B cell (primary cell): ENCODE measurements around the gene POLR1E. TPM values are rescaled to one million over a fixed set of nuclear protein-coding genes. Genes with fewer than 3 reads are reported as not detected.

Source experiments
- ATAC-seq: fragments of 200-7000 bp; cut with Tn5 transposase; one replicate; pipeline ENCODE4 v1.10.0; 2021; ENCODE audit warnings: low read depth, mild to moderate bottlenecking, moderate number of reproducible peaks, moderate library complexity
- CTCF ChIA-PET: fragments of 350-600 bp; sonication (Branson Sonifier 250); formaldehyde crosslinking; loops from one replicate; lab custom pipeline; 2021; ENCODE audit warnings: antibody characterized with exemption, inconsistent platforms; lab: Charles Lee
- POLR2A ChIA-PET: fragments of 350-600 bp; sonication (Branson Sonifier 250); formaldehyde crosslinking; loops from one replicate; lab custom pipeline; 2021; ENCODE audit warnings: antibody characterized with exemption; lab: Charles Lee
- DNase-seq: peaks from one replicate; pipeline ENCODE4 v3.0.0; 2013
- H2AFZ ChIP-seq: 2 replicates; pipeline ENCODE4 v1.6.1; 2012; ENCODE audit warnings: mild to moderate bottlenecking, low read depth, low read length; ENCODE audit not compliant: insufficient read depth, poor library complexity, severe bottlenecking
- H3K27ac ChIP-seq, 2 donors: 1 replicate in 1 of 2; 2 replicates in 1 of 2; pipeline ENCODE4 v1.5.1; 2012 to 2013; ENCODE audit warnings: low read length in 2 of 2, mild to moderate bottlenecking in 2 of 2, moderate library complexity in 1 of 2
- H3K27me3 ChIP-seq, 4 experiments: fragments of 200-600 bp in 1 of 4; sonication (generic) in 1 of 4; replicated peaks in 1 of 4; 1 replicate in 2 of 4; 2 replicates in 2 of 4; pipeline versions ENCODE4 v1.6.1 to v1.7.0; 2013 to 2016; ENCODE audit warnings: low read length in 3 of 4, mild to moderate bottlenecking in 2 of 4, mixed read lengths in 1 of 4, moderate library complexity in 1 of 4; ENCODE audit not compliant: insufficient read depth in 4 of 4, control insufficient read depth in 3 of 4; ENCODE audit errors: control extremely low read depth in 1 of 4
- H3K36me3 ChIP-seq, 2 experiments: replicated peaks in 1 of 2; 1 replicate in 1 of 2; 2 replicates in 1 of 2; pipeline versions ENCODE4 v1.6.1 to v1.7.1; 2013; ENCODE audit warnings: low read length in 1 of 2; ENCODE audit not compliant: insufficient read depth in 2 of 2, control insufficient read depth in 1 of 2; ENCODE audit errors: control extremely low read depth in 1 of 2, extremely low read depth in 1 of 2
- H3K4me1 ChIP-seq, 2 donors: fragments of 200-600 bp in 1 of 2; sonication (generic) in 1 of 2; 1 replicate in 1 of 2; 2 replicates in 1 of 2; pipeline versions ENCODE4 v1.5.1 to v1.6.1; 2013 to 2017; ENCODE audit warnings: low read length in 2 of 2; ENCODE audit not compliant: control insufficient read depth in 2 of 2, insufficient read depth in 2 of 2
- H3K4me2 ChIP-seq: replicated peaks from 2 replicates; pipeline ENCODE3; 2012; ENCODE audit warnings: mild to moderate bottlenecking, low read depth, low read length; ENCODE audit not compliant: poor library complexity, severe bottlenecking
- H3K4me3 ChIP-seq, 5 experiments: fragments of 200-600 bp in 1 of 5; sonication (generic) in 1 of 5; 1 replicate in 3 of 5; 2 replicates in 2 of 5; pipeline versions ENCODE4 v1.5.1 to v1.7.0; 2011 to 2016; ENCODE audit warnings: low read length in 4 of 5, mild to moderate bottlenecking in 4 of 5, low read depth in 2 of 5, control low read depth in 1 of 5, moderate library complexity in 1 of 5; ENCODE audit not compliant: insufficient read depth in 1 of 5; ENCODE audit errors: control extremely low read depth in 1 of 5, extremely low read depth in 1 of 5
- H3K79me2 ChIP-seq: fragments of 200-600 bp; sonication (generic); one replicate; pipeline ENCODE4 v1.6.0; 2016; ENCODE audit warnings: low read length; ENCODE audit not compliant: control insufficient read depth, insufficient read depth
- H3K9ac ChIP-seq: fragments of 200-600 bp; sonication (generic); 2 replicates; pipeline ENCODE4 v1.6.1; 2017; ENCODE audit warnings: mild to moderate bottlenecking, low read length, moderate library complexity
- H3K9me3 ChIP-seq, 3 donors: one replicate each; pipeline versions ENCODE4 v1.6.1 to v1.7.1; 2013; ENCODE audit warnings: low read length in 2 of 3; ENCODE audit not compliant: control insufficient read depth in 2 of 3, insufficient read depth in 1 of 3; ENCODE audit errors: control extremely low read depth in 1 of 3
- H4K20me1 ChIP-seq: 2 replicates; pipeline ENCODE4 v1.6.0; 2012; ENCODE audit warnings: mild to moderate bottlenecking, low read length; ENCODE audit not compliant: insufficient read depth, control insufficient read depth, poor library complexity, severe bottlenecking
- H3K27ac Mint-ChIP-seq: one replicate; pipeline ENCODE4 v1.8.0; 2021; ENCODE audit warnings: mixed read lengths
- H3K27me3 Mint-ChIP-seq: one replicate; pipeline ENCODE4 v1.8.0; 2021; ENCODE audit warnings: mixed read lengths
- H3K4me1 Mint-ChIP-seq: one replicate; pipeline ENCODE4 v1.8.0; 2021; ENCODE audit warnings: mixed read lengths
- H3K4me3 Mint-ChIP-seq: one replicate; pipeline ENCODE4 v1.8.0; 2021; ENCODE audit warnings: mixed read lengths
- H3K9me3 Mint-ChIP-seq: one replicate; pipeline ENCODE4 v1.8.0; 2022; ENCODE audit warnings: mixed read lengths; ENCODE audit not compliant: insufficient read depth
- CTCF ChIP-seq: fragments of 200-600 bp; IDR thresholded peaks from one replicate; pipeline ENCODE4 v1.8.0; 2022; ENCODE audit warnings: antibody characterized with exemption, mild to moderate bottlenecking
- EZH2 ChIP-seq: IDR thresholded peaks from 2 replicates; pipeline ENCODE4 v1.6.1; 2012; ENCODE audit warnings: borderline replicate concordance, low read depth, mild to moderate bottlenecking, moderate library complexity, low read length; ENCODE audit not compliant: insufficient read depth, poor library complexity, severe bottlenecking
- WGBS: methylation state at CpG from one replicate; pipeline ENCODE4 v1.1.5; 2013; ENCODE audit warnings: missing lambda C conversion rate; ENCODE audit not compliant: insufficient coverage; 5-methylcytosine and 5-hydroxymethylcytosine counted together
- intact Hi-C: fragments of 100-400 bp; cut with micrococcal nuclease; formaldehyde crosslinking; loops from one replicate; pipeline ENCODE4 v1.10.0; 2022
- polyA plus RNA-seq: library from polyadenylated mRNA; depleted of rRNA; stranded (reverse); fragments of >200 nt; gene quantifications from 2 replicates; pipeline ENCODE4 v1.2.3, GENCODE V29; 2012
- total RNA-seq, 2 donors: library from RNA; stranded (reverse); fragments of 120-200 nt in 1 of 2; gene quantifications; 1 replicate in 1 of 2; 2 replicates in 1 of 2; pipeline versions ENCODE4 v1.2.3 to v1.2.4, GENCODE V29; 2013 to 2022

Gene POLR1E
- total and polyA plus RNA-seq, 2 donors (not counting 1 experiment from before 2014, with no cell fraction given) = 11.6 to 31.0 TPM

GRCh38 chr9:37523916-37524315, 38.2 kb downstream of the POLR1E start:
- Histone ChIP-seq H3K27me3 (no peaks in the 10 kb centered on the region), H3K9me3 (peaks cover 0 to 2% (median 0%) of the 10 kb centered on the region in 3 donors), H3K4me3 (no peak overlapping the region), H3K9ac (no peak overlapping the region), H3K4me1 (peaks cover 0 to 6% of the 10 kb centered on the region in 2 donors), H3K36me3 (peaks cover 6 to 56% of the 10 kb centered on the region in 2 experiments), H3K27ac (no peak overlapping the region), H3K79me2 (no peaks in the 10 kb centered on the region), H2AFZ (no peak overlapping the region), H3K4me2 (no peak overlapping the region), H4K20me1 (no peaks in the 10 kb centered on the region)
- ATAC-seq (no peak), DNase-seq (no peak)
- H3K4me3 Mint-ChIP-seq = no peak overlapping the region
- no peaks in the 10 kb centered on the region for H3K27me3 Mint-ChIP-seq
- TF ChIP-seq CTCF (no peak), EZH2 (no peak)
- H3K27ac Mint-ChIP-seq = no peak overlapping the region
- POLR2A ChIA-PET = no interaction called here
- peaks cover 9% of the 10 kb centered on the region for H3K4me1 Mint-ChIP-seq
- intact Hi-C loops = no loop called here
- WGBS = 100% methylated on average over 6 of the region's 6 CpGs
- H3K9me3 Mint-ChIP-seq = no peaks in the 10 kb centered on the region
- CTCF ChIA-PET = interaction anchor here (0.6 kb wide), 1 partner anchor 243 kb away, joined by 3 read pairs; no protein-coding TSS in a partner anchor

GRCh38 chr9:37528652-37529471, 43.1 kb downstream of the POLR1E start:
- Histone ChIP-seq H3K79me2 (no peaks in the 10 kb centered on the region), H3K36me3 (peaks cover 11 to 28% of the 10 kb centered on the region in 2 experiments), H3K4me3 (no peak overlapping the region), H3K27me3 (no peaks in the 10 kb centered on the region), H3K9ac (no peak overlapping the region), H4K20me1 (no peaks in the 10 kb centered on the region), H3K27ac (peak overlapping the region in 1 of 2 donors; percentile 39), H3K9me3 (no peaks in the 10 kb centered on the region), H3K4me1 (peaks cover 0 to 28% of the 10 kb centered on the region in 2 donors), H3K4me2 (peak overlapping the region; percentile 16), H2AFZ (no peak overlapping the region)
- Mint-ChIP-seq H3K4me1 (peaks cover 37% of the 10 kb centered on the region), H3K27ac (peak overlapping the region; percentile 84), H3K4me3 (peak overlapping the region; percentile 78), H3K9me3 (no peaks in the 10 kb centered on the region), H3K27me3 (no peaks in the 10 kb centered on the region)
- ATAC-seq = peak; percentile 80
- TF ChIP-seq CTCF (no peak), EZH2 (no peak)
- ChIA-PET POLR2A (interaction anchor here (1.1 kb wide), 1 partner anchor 48 kb away, joined by 3 read pairs; the partner anchor contains the start of gene FBXO10), CTCF (interaction anchor here (0.6 to 2.1 kb wide), 2 partner anchors 26 to 38 kb away, joined by 3 to 8 read pairs; no protein-coding TSS in a partner anchor)
- 61% methylated on average over 18 of the region's 18 CpGs for WGBS
- peak; percentile 82 for DNase-seq
- intact Hi-C loops = loop anchor here (1.0 kb wide), 2 partner anchors 36 to 46 kb away; no protein-coding TSS in a partner anchor
